ENCODE measurements around the gene AOC1. TPM values are rescaled to one million over a fixed set of nuclear protein-coding genes. Genes with fewer than 3 reads are reported as not detected.

AOC1 gene
- total RNA-seq, 1 donor from 2014 or later = not detected

- Mint-ChIP-seq H3K9me3 (peaks cover 22% of the 10 kb centered on the region), H3K4me3 (no peak overlapping the region), H3K4me1 (no peaks in the 10 kb centered on the region), H3K27me3 (peaks cover 52% of the 10 kb centered on the region), H3K27ac (no peak overlapping the region), H3K36me3 (ENCODE audit: low read depth) (peaks cover 2% of the 10 kb centered on the region)
- peak; percentile 44 for DNase-seq
- intact Hi-C loops (cut with micrococcal nuclease) = no loop called here
Observed at GRCh38 chr7:150879345-150879744, 27.0 kb downstream of the AOC1 start.

- Mint-ChIP-seq H3K27me3 (peaks cover 52% of the 10 kb centered on the region), H3K4me3 (no peak overlapping the region), H3K4me1 (no peaks in the 10 kb centered on the region), H3K9me3 (peaks cover 32% of the 10 kb centered on the region), H3K36me3 (ENCODE audit: low read depth) (peaks cover 2% of the 10 kb centered on the region), H3K27ac (no peak overlapping the region)
- intact Hi-C loops (cut with micrococcal nuclease) = no loop called here
- DNase-seq = no peak
Observed at GRCh38 chr7:150881189-150881588, 28.9 kb downstream of the AOC1 start.

GRCh38 chr7:150890853-150891584 lies 38.7 kb downstream of the AOC1 start:
- no peak overlapping the region for H3K4me3 Mint-ChIP-seq
- intact Hi-C loops (cut with micrococcal nuclease) = no loop called here
- peaks cover 17% of the 10 kb centered on the region for H3K27me3 Mint-ChIP-seq
- H3K9me3 Mint-ChIP-seq = no peaks in the 10 kb centered on the region
- H3K27ac Mint-ChIP-seq = no peak overlapping the region
- no peaks in the 10 kb centered on the region for H3K4me1 Mint-ChIP-seq
- peak; percentile 19 for DNase-seq
- no peaks in the 10 kb centered on the region for H3K36me3 Mint-ChIP-seq (ENCODE audit: low read depth)

GRCh38 chr7:150891740-150892139 lies 39.4 kb downstream of the AOC1 start:
- intact Hi-C loops (cut with micrococcal nuclease) = no loop called here
- Mint-ChIP-seq H3K27ac (no peak overlapping the region), H3K9me3 (no peaks in the 10 kb centered on the region), H3K36me3 (ENCODE audit: low read depth) (no peaks in the 10 kb centered on the region), H3K4me1 (no peaks in the 10 kb centered on the region), H3K27me3 (peaks cover 24% of the 10 kb centered on the region), H3K4me3 (no peak overlapping the region)
- DNase-seq = no peak

GRCh38 chr7:150895809-150896208 lies 43.5 kb downstream of the AOC1 start:
- intact Hi-C loops (cut with micrococcal nuclease) = loop anchor here (5.0 kb wide), 3 partner anchors 121 to 276 kb away; no protein-coding TSS in a partner anchor

GRCh38 chr7:150896562-150897209 lies 44.4 kb downstream of the AOC1 start:
- intact Hi-C loops (cut with micrococcal nuclease) = loop anchor here (5.0 kb wide), 3 partner anchors 121 to 276 kb away; no protein-coding TSS in a partner anchor
- H3K4me1 Mint-ChIP-seq = peaks cover 4% of the 10 kb centered on the region
- no peaks in the 10 kb centered on the region for H3K9me3 Mint-ChIP-seq
- no peak overlapping the region for H3K4me3 Mint-ChIP-seq
- DNase-seq = peak; percentile 45
- H3K36me3 Mint-ChIP-seq (ENCODE audit: low read depth) = no peaks in the 10 kb centered on the region
- H3K27me3 Mint-ChIP-seq = peaks cover 46% of the 10 kb centered on the region
- no peak overlapping the region for H3K27ac Mint-ChIP-seq

More at GRCh38 chr7:150895809-150896208, 43.5 kb downstream of the AOC1 start:
- no peaks in the 10 kb centered on the region for H3K9me3 Mint-ChIP-seq
- peak; percentile 48 for DNase-seq
- peaks cover 42% of the 10 kb centered on the region for H3K27me3 Mint-ChIP-seq
- H3K4me1 Mint-ChIP-seq = peaks cover 4% of the 10 kb centered on the region
- no peak overlapping the region for H3K4me3 Mint-ChIP-seq
- no peak overlapping the region for H3K27ac Mint-ChIP-seq
- H3K36me3 Mint-ChIP-seq (ENCODE audit: low read depth) = no peaks in the 10 kb centered on the region

- H3K9me3 Mint-ChIP-seq = no peaks in the 10 kb centered on the region
- intact Hi-C loops (cut with micrococcal nuclease) = loop anchor here (1.0 to 5.0 kb wide), 4 partner anchors 91 to 275 kb away; no protein-coding TSS in a partner anchor
- H3K27ac Mint-ChIP-seq = no peak overlapping the region
- H3K4me1 Mint-ChIP-seq = peaks cover 4% of the 10 kb centered on the region
- H3K27me3 Mint-ChIP-seq = peaks cover 53% of the 10 kb centered on the region
- DNase-seq = peak; percentile 52
- no peak overlapping the region for H3K4me3 Mint-ChIP-seq
- H3K36me3 Mint-ChIP-seq (ENCODE audit: low read depth) = no peaks in the 10 kb centered on the region
Observed at GRCh38 chr7:150897502-150898474, 45.5 kb downstream of the AOC1 start.

GRCh38 chr7:150898475-150899011 lies 46.2 kb downstream of the AOC1 start:
- H3K27ac Mint-ChIP-seq = no peak overlapping the region
- H3K4me1 Mint-ChIP-seq = peaks cover 4% of the 10 kb centered on the region
- no peaks in the 10 kb centered on the region for H3K9me3 Mint-ChIP-seq
- no peak overlapping the region for H3K4me3 Mint-ChIP-seq
- peaks cover 56% of the 10 kb centered on the region for H3K27me3 Mint-ChIP-seq
- intact Hi-C loops (cut with micrococcal nuclease) = loop anchor here (1.0 to 5.0 kb wide), 4 partner anchors 90 to 274 kb away; no protein-coding TSS in a partner anchor
- DNase-seq = peak; percentile 93
- H3K36me3 Mint-ChIP-seq (ENCODE audit: low read depth) = no peaks in the 10 kb centered on the region

GRCh38 chr7:150900675-150901074 lies 48.4 kb downstream of the AOC1 start:
- peaks cover 65% of the 10 kb centered on the region for H3K27me3 Mint-ChIP-seq
- H3K27ac Mint-ChIP-seq = no peak overlapping the region
- DNase-seq = no peak
- H3K4me1 Mint-ChIP-seq = peaks cover 4% of the 10 kb centered on the region
- intact Hi-C loops (cut with micrococcal nuclease) = no loop called here
- H3K9me3 Mint-ChIP-seq = no peaks in the 10 kb centered on the region
- no peaks in the 10 kb centered on the region for H3K36me3 Mint-ChIP-seq (ENCODE audit: low read depth)
- H3K4me3 Mint-ChIP-seq = no peak overlapping the region

- no peaks in the 10 kb centered on the region for H3K9me3 Mint-ChIP-seq
- no peak overlapping the region for H3K27ac Mint-ChIP-seq
- H3K4me1 Mint-ChIP-seq = peaks cover 4% of the 10 kb centered on the region
- DNase-seq = no peak
- no peak overlapping the region for H3K4me3 Mint-ChIP-seq
- H3K27me3 Mint-ChIP-seq = peaks cover 64% of the 10 kb centered on the region
- no peaks in the 10 kb centered on the region for H3K36me3 Mint-ChIP-seq (ENCODE audit: low read depth)
- intact Hi-C loops (cut with micrococcal nuclease) = no loop called here
Observed at GRCh38 chr7:150901160-150902035, 49.1 kb downstream of the AOC1 start.

GRCh38 chr7:150902078-150903033 lies 50.0 kb downstream of the AOC1 start:
- Mint-ChIP-seq H3K36me3 (ENCODE audit: low read depth) (no peaks in the 10 kb centered on the region), H3K4me1 (peaks cover 4% of the 10 kb centered on the region), H3K9me3 (no peaks in the 10 kb centered on the region), H3K27ac (no peak overlapping the region), H3K27me3 (peaks cover 63% of the 10 kb centered on the region), H3K4me3 (no peak overlapping the region)
- DNase-seq = no peak
- intact Hi-C loops (cut with micrococcal nuclease) = no loop called here

GRCh38 chr7:150903606-150904005 lies 51.3 kb downstream of the AOC1 start:
- no peak for DNase-seq
- Mint-ChIP-seq H3K4me3 (no peak overlapping the region), H3K27ac (no peak overlapping the region), H3K9me3 (no peaks in the 10 kb centered on the region), H3K4me1 (peaks cover under 1% of the 10 kb centered on the region), H3K36me3 (ENCODE audit: low read depth) (no peaks in the 10 kb centered on the region), H3K27me3 (peaks cover 59% of the 10 kb centered on the region)
- intact Hi-C loops (cut with micrococcal nuclease) = no loop called here

Data from activated CD4-positive, alpha-beta T cell treated with anti-CD3 and anti-CD28 coated beads, Interleukin-2, amount 10 ng/mL, durations not matched to agents 24 days and 14 days (primary cell).